Mesenteric fat pad (tissue), 1 donor: ENCODE measurements around the gene CCDC124. TPM values are rescaled to one million over a fixed set of nuclear protein-coding genes. Genes with fewer than 3 reads are reported as not detected.
"Not testable (repeated sequence)": the region's sequence is repeated elsewhere in the genome, so short reads cannot be mapped to it uniquely, and the experiment has no call there.

ENCODE experiments used
- DNase-seq: peaks from one replicate; pipeline ENCODE4 v3.0.0-alpha.2; 2020; ENCODE audit warnings: low spot score
- long read RNA-seq: library from polyadenylated mRNA; unstranded; transcript quantifications from one replicate; pipeline ENCODE4 v2.0.0, GENCODE V29; 2020
- total RNA-seq: library from RNA; stranded (reverse); fragmentation: NEBNext Ultra II Directional; extraction: Animal tissue kit (Norgen Biotek cat#: 25700); gene quantifications from one replicate; pipeline ENCODE4 v1.2.1, GENCODE V29; 2021
- donor health status: DM: yes; HTN: yes; CAD: no.

CCDC124 gene
- total RNA-seq = 78.9 TPM
- long read RNA-seq, transcript CCDC124-201 (5 exons, 938 nt) = major isoform, 58 of 77 reads
- long read RNA-seq, partial matches to known transcripts = 12 of 77 reads
- long read RNA-seq, other reads (novel, unspliced or antisense) = 7 of 77 reads

GRCh38 chr19:17932485-17933338 lies at the start of gene CCDC124:
Gene CCDC124 (plus strand): TSS chr19:17933015. CDS start chr19:17936421, 3,406 bp downstream.
- DNase-seq = peak; percentile 97

DNA sequence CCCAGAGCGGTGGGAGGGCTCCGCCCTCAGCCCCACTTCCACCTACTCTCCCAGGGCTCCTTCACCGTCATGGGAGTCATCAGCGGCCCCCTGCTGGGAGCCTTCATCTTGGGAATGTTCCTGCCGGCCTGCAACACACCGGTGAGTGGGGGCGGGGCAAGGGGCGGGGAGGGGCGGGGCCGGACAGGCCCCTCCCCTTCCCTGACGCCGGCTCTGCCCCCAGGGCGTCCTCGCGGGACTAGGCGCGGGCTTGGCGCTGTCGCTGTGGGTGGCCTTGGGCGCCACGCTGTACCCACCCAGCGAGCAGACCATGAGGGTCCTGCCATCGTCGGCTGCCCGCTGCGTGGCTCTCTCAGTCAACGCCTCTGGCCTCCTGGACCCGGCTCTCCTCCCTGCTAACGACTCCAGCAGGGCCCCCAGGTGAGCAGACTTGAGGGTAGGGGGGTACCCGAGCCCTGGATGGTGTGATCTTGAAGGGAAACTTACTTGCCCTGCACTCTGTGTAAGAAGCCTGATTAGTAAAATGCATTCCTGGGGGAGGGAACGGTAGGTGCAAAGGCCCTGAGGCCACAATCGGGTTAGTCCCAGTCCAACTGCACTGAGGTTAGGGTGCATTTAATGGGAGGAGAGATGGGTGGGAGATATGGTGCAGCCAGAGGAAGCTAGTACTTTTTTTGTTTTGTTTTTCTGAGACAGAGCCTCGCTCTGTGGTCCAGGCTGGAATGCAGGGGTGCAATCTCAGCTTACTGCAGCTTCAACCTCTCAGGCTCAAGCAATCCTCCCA lies 49.0 kb upstream of the CCDC124 start:
- DNase-seq = no peak

- no peak for DNase-seq
These were observed 46.3 kb upstream of the CCDC124 start for GRCh38 chr19:17886515-17886914.

DNA sequence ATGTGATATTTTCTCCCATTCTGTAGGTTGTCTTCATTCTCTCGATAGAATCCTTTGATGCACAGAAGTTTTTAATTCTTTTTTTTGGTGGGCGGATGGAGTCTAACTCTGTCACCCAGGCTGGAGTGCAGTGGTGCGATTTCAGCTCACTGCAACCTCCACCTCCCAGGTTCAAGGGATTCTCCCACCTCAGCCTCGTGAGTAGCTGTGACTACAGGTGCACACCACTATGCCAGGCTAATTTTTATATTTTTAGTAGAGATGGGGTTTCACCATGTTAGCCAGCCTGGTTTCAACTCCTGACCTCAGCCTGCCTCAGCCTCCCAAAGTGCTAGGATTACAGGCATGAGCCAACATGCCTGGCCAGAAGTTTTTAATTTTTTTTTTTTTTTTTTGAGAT lies 45.6 kb upstream of the CCDC124 start:
- not testable (repeated sequence) for DNase-seq

DNA sequence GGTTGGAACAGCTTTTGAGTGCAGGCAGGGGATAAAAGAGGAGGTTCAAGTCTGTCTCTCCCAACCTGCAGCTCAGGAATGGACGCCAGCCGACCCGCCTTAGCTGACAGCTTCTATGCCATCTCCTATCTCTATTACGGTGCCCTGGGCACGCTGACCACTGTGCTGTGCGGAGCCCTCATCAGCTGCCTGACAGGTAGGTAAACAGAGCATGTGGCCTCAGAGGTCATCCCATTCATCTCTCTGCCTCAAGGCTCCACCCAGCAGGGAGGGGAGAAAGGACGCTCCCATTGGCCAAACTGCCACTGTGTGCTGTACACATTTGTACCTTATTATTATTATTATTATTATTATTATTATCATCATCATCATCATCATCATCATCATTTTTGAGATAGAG lies 44.6 kb upstream of the CCDC124 start:
- DNase-seq = no peak

DNA sequence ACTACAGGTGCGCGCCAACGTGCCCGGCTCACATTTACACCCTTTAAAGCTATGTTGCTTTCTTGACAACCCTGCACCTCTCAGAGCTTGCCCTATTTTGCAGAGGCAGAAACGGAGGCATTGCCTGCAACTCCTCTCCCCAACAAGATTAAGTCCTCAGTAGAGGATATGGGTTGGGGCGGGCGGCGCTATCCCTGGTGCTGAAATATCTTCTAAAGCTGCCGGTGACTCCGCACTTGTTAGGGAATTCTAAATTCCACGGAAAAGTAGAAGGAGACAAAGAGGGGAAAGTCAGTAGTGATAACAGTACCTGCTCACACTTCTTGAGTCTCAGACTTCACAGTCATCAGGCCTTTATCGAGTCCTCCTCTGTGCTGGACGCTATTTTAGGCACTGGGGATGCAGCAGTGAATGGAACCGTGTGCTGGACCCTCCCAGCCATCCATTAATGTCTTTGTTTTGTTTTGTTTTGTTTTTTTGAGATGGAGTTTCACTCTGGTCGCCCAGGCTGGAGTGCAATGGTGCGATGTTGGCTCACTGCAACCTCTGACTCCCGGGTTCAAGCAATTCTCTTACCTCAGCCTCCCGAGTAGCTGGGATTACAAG lies 43.1 kb upstream of the CCDC124 start:
- no peak for DNase-seq

DNA sequence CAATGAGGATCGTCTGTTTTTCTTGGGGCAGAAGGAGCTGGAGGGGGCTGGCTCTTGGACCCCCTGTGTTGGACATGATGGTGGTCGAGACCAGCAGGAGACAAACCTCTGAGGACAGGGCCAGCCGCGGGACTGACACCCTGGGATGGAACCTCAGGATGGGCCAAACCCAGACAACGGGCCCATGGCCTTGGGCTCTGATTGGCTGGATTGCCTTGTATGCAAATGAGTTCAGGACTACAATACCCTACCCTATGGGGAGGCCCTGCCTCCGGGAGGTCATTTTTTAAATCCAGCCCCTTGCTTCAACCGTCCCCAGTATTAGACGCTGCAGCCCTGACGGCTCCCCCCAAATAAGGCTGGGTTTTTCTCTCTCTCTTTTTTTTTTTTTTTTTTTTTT lies 39.0 kb upstream of the CCDC124 start:
- no peak for DNase-seq

DNA sequence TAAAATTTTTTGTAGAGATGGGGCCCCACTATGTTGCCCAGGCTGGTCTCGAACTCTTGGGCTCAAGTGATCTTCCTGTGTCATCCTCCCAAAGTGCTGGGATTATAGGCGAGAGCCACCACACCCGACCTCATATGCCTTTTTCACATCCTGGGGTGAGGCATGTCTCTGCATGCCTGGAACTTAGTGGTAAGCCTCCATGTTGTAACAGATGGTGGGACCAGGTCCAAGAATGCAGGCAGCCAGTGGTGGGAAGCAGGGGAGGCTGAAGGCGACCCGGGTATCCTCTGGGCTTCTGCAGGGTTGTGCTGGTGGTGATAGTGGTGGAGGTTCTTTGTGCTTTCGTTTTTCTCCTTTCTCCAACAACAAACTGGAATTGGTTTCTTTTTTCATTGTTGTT lies 30.1 kb upstream of the CCDC124 start:
- no peak for DNase-seq

DNA sequence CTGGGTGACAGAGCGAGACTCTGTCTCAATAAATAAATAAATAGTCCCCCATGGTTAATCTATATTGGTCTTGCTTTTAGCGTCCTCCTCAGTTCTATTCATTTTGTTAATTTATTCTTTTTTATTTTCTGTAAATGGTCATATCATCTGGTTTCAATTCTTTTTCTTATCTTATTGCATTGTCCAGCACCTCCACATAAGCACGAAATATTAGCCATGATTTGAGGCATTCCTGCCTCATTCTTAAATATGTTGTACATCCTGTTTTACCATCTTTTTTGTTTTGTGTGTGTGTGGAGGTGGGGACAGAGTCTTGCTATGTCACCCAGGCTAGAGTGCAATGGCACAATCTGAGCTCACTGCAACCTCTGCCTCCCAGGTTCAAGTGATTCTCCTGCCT lies 24.6 kb upstream of the CCDC124 start:
- DNase-seq = no peak

- DNase-seq = no peak
These were observed 23.6 kb upstream of the CCDC124 start for GRCh38 chr19:17909003-17909732.

GRCh38 chr19:17910791-17911360 lies 21.9 kb upstream of the CCDC124 start:
- no peak for DNase-seq

DNA sequence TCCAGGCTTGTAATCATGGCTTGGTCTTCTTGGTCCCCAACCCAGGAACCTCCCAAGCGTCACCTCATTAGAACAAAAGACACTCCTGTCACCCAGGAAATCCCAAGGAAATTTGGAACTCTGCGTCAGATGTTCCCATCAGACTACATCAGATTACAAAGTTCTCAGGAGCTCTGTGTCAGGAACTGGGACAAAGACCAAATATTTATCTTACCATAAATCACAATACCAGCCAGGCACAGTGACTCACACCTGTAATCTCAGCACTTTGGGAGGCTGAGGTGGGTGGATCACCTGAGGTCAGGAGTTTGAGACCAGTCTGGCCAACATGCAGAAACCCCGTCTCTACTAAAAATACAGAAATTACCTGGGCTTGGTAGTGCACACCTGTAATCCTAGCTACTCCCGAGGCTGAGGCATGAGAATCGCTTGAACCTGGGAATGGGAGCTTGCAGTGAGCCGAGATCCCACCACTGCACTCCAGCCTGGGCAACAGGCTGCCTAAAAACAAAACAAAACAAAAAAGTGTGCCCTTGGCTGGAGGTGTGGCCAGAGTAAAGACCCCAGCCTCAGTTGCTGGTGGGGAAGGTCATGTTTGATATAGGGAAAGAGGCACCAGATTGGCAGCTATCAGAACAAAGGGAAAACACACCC lies 16.7 kb upstream of the CCDC124 start:
- DNase-seq = no peak

GRCh38 chr19:17918151-17918550 lies 14.7 kb upstream of the CCDC124 start:
- not testable (repeated sequence) for DNase-seq

GRCh38 chr19:17919122-17919521 lies 13.7 kb upstream of the CCDC124 start:
- DNase-seq = not testable (repeated sequence)

DNA sequence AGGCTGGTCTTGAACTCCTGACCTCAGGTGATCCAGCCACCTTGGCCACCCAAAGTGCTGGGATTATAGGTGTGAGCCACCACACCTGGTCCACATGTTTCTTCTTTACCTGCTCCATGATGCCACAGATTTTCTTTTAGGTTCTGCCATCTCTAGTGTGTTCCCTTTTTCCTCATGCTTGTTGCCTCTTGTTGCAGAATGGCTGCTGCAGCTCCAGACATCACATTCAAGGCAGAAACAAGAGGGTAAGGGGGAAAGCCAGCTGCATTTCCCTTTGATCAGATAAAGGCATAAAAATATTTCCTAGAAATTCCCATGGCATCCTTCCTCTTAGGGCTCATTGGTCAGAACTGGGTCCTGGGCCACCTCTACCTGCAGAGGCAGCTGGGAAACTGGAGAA lies 12.3 kb upstream of the CCDC124 start:
- no peak for DNase-seq

DNA sequence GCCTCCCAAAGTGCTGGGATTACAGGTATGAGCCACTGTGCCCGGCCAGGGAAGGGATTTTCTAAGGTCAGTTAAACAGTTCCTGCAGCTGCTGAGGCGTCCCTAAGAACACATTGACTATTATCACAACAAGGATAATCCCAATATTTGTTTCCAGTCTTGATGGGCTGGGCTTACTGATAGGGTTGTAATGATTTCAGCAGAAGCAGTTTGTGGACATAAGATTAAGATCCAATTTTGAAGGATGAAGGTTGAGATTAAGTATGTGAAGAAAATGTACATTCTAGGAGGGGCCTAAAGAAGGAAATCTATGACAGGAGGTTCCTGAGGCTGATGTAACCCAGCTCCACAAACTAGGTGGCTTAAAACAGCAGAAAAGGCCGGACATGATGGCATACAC lies 10.7 kb upstream of the CCDC124 start:
- no peak for DNase-seq

DNA sequence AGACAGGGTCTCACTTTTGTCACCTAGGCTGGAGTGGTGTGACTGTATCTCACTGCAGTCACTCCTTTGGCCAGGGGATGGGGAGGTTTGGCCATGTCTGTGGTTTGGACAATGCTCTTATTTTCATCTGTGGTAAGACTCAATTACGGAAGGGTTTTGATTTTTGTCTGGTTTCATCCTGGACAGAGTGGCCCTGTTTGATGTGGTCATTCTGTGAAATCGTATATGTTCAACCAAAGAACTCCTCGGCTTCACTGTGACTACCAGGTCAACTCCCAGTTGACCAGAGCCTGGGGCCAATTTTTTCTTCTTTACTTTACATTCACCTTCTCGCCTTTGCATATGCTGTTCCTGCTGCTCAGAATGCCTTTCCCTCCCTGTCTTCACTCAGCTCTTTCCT lies 6.8 kb upstream of the CCDC124 start:
- DNase-seq = no peak

GRCh38 chr19:17929056-17929455 lies 3.8 kb upstream of the CCDC124 start:
- no peak for DNase-seq

DNA sequence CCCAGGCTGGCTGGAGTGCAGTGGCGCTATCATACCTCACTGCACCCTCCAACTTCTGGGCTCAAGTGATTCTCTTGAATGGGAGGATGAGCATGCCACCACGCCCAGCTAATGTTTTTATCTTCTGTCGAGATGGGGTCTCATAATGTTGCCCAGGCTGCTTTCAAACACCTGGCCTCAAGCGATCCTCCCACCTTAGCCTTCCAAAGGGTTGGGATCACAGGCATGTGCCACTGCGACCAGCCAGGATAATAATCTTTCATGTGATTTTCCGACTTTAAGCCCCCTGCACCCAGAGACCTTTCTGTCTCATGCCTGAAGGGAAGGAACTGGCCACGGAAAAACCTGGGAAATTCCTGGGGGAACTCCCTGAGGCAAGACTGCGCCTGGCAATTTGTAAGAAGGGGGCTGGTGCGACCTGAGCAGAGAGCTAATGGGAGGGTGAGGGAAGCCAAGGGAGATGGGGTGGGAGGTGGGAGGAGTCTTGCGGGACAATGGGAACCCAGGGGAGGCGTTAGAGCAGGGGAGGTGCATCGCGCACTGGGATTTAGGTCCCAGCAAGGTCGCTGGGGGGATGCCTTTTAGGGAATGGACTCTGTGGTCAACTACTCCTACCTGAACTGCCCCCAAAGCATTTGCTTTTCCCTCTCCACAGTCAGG lies 1.2 kb upstream of the CCDC124 start:
- DNase-seq = no peak
